GM19099 (cell line): ENCODE results near the gene OLFML2A.

Experiments
- POLR2A ChIP-seq: IDR thresholded peaks from 3 replicates; pipeline ENCODE4 v1.6.1; 2011; ENCODE audit warnings: low read depth; ENCODE audit not compliant: insufficient read length; ENCODE audit errors: extremely low read depth

Gene OLFML2A

GRCh38 chr9:124776954-124777648 lies at the start of gene OLFML2A:
TSS of gene OLFML2A (plus strand) at chr9:124777133. CDS start at chr9:124777271, 138 bp downstream.
- TF ChIP-seq POLR2A, result no peak

GRCh38 chr9:124730772-124731171 lies 46.2 kb upstream of the OLFML2A start:
- no peak for TF ChIP-seq POLR2A

- TF ChIP-seq POLR2A, result no peak
Observed at GRCh38 chr9:124733964-124734740, 42.8 kb upstream of the OLFML2A start.

- TF ChIP-seq POLR2A, result no peak
Observed at GRCh38 chr9:124735121-124735520, 41.8 kb upstream of the OLFML2A start.

GRCh38 chr9:124739360-124739759 lies 37.6 kb upstream of the OLFML2A start:
- TF ChIP-seq POLR2A, result no peak

- no peak for TF ChIP-seq POLR2A
Observed at GRCh38 chr9:124741149-124741548, 35.8 kb upstream of the OLFML2A start.

- TF ChIP-seq POLR2A, result no peak
Observed at GRCh38 chr9:124741662-124742061, 35.3 kb upstream of the OLFML2A start.

- TF ChIP-seq POLR2A, result no peak
Observed at GRCh38 chr9:124742940-124743339, 34.0 kb upstream of the OLFML2A start.

- TF ChIP-seq POLR2A, result no peak
Observed at GRCh38 chr9:124743686-124744348, 33.1 kb upstream of the OLFML2A start.

GRCh38 chr9:124747065-124747464 lies 29.9 kb upstream of the OLFML2A start:
- TF ChIP-seq POLR2A, result no peak

- no peak for TF ChIP-seq POLR2A
Observed at GRCh38 chr9:124749284-124749683, 27.6 kb upstream of the OLFML2A start.

GRCh38 chr9:124749781-124750180 lies 27.2 kb upstream of the OLFML2A start:
- TF ChIP-seq POLR2A, result no peak

GRCh38 chr9:124752967-124753366 lies 24.0 kb upstream of the OLFML2A start:
- no peak for TF ChIP-seq POLR2A

- no peak for TF ChIP-seq POLR2A
Observed at GRCh38 chr9:124754289-124754688, 22.6 kb upstream of the OLFML2A start.

- no peak for TF ChIP-seq POLR2A
Observed at GRCh38 chr9:124755061-124755460, 21.9 kb upstream of the OLFML2A start.

- TF ChIP-seq POLR2A, result no peak
Observed at GRCh38 chr9:124756011-124756410, 20.9 kb upstream of the OLFML2A start.
